Neural crest cell (in vitro differentiated cells): ENCODE data around the gene TUBGCP3. TPM values are rescaled to one million over a fixed set of nuclear protein-coding genes. Genes with fewer than 3 reads are reported as not detected.

Source experiments
- DNase-seq: peaks from one replicate; pipeline ENCODE4 v3.0.0; 2021; ENCODE audit warnings: low read depth, mixed read lengths, low spot score
- H3K27ac Mint-ChIP-seq: one replicate; pipeline ENCODE4 v1.8.0; 2021; ENCODE audit warnings: mild to moderate bottlenecking, mixed read lengths; ENCODE audit not compliant: unreplicated experiment
- H3K27me3 Mint-ChIP-seq: 2 replicates; pipeline ENCODE4 v1.8.0; 2021; ENCODE audit warnings: low read depth, mild to moderate bottlenecking, mixed read lengths
- H3K36me3 Mint-ChIP-seq: 2 replicates; pipeline ENCODE4 v1.8.0; 2021; ENCODE audit warnings: low read depth, mild to moderate bottlenecking, mixed read lengths
- H3K4me1 Mint-ChIP-seq: 2 replicates; pipeline ENCODE4 v1.8.0; 2021; ENCODE audit warnings: mixed read lengths
- H3K4me3 Mint-ChIP-seq: one replicate; pipeline ENCODE4 v1.8.0; 2021; ENCODE audit warnings: mild to moderate bottlenecking, mixed read lengths
- H3K9me3 Mint-ChIP-seq: 2 replicates; pipeline ENCODE4 v1.8.0; 2021; ENCODE audit warnings: mixed read lengths
- CTCF ChIP-seq: fragments of 200-600 bp; sonication (generic); conservative IDR thresholded peaks from 2 replicates; pipeline ENCODE4 v1.5.0; 2021; ENCODE audit warnings: antibody characterized with exemption, mild to moderate bottlenecking
- total RNA-seq: library from RNA; stranded (reverse); gene quantifications from 2 replicates; pipeline ENCODE4 v1.2.1, GENCODE V29; 2021

Gene TUBGCP3
- total RNA-seq, 1 donor from 2014 or later: 43.9 TPM

DNA sequence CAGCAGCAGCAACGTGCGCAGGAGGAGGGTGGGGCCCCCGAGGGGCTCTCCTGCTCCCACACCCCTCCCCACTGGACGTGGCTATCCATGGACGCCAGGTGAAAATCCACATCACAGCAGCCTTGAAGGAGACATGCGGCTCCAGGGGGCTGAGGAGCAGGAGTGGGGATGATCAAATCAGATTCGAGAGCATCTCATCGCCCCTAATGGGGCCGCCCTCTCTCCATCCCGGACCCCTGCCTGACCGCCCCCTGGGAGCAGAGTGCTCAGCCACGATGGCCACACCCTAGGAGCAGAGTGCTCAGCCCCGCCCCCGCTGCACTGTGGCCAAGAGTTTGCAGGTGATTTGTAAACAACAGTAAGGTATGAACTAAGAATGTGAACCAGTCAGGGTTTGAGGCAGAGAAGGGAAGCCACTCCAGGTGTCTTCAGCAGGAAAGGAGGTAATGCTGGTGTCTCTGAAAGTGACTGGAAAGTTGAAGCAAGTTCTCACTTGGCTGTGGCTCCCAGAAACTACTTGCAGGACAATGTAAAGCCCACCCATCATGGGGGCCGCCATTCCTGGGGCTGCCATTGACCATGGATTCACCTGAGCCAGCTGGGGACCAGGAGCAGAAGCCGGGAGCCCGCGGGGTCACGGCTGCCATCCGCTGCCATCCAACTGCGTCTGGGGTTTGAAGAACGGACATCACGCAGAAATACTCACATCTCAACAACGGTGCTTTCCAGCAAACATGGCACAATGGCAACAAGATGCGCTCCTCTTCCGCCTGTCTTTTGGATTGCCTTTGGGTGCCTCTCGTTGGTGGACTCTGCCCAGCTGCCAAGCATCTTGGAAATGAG is 140.0 kb downstream of the TUBGCP3 start:
- Mint-ChIP-seq H3K27me3 (peaks cover 4% of the 10 kb centered on the region), H3K4me1 (peaks cover 23% of the 10 kb centered on the region), H3K4me3 (no peak overlapping the region), H3K27ac (no peak overlapping the region), H3K9me3 (no peaks in the 10 kb centered on the region), H3K36me3 (no peaks in the 10 kb centered on the region)
- DNase-seq: no peak
- TF ChIP-seq CTCF: no peak

- TF ChIP-seq CTCF: no peak
- DNase-seq: no peak
- no peaks in the 10 kb centered on the region for H3K9me3 Mint-ChIP-seq
These were observed 140.6 kb downstream of the TUBGCP3 start for GRCh38 chr13:112447306-112447705.

DNA sequence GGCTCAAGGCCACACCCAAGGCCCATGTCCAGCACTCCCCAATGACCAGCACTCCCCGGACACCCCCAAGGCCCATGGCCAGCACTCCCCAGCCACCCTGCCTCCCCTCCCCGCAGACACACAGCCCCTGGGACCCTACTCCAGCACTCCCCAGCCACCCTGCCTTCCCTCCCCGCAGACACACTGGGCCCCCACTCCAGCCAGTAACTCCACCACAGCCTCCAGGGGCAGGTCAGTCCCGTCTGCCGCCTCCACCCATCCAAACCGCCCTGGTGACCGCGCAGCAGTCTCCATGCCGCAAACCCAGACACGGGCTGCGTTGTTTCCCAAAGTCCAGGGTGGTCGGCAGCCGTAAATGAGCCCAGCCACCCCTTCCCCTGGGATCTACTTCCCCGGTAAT is 141.1 kb downstream of the TUBGCP3 start:
- Mint-ChIP-seq H3K27ac (no peak overlapping the region), H3K4me1 (peaks cover 24% of the 10 kb centered on the region), H3K4me3 (no peak overlapping the region), H3K36me3 (no peaks in the 10 kb centered on the region), H3K9me3 (no peaks in the 10 kb centered on the region), H3K27me3 (peaks cover 4% of the 10 kb centered on the region)
- no peak for TF ChIP-seq CTCF
- no peak for DNase-seq

More at GRCh38 chr13:112447306-112447705, 140.6 kb downstream of the TUBGCP3 start:
- Mint-ChIP-seq H3K4me1 (peaks cover 24% of the 10 kb centered on the region), H3K4me3 (no peak overlapping the region), H3K36me3 (no peaks in the 10 kb centered on the region), H3K27ac (no peak overlapping the region), H3K27me3 (peaks cover 4% of the 10 kb centered on the region)

- no peak for DNase-seq
- Mint-ChIP-seq H3K36me3 (no peaks in the 10 kb centered on the region), H3K9me3 (no peaks in the 10 kb centered on the region), H3K4me1 (peaks cover 24% of the 10 kb centered on the region), H3K4me3 (no peak overlapping the region), H3K27me3 (peaks cover 4% of the 10 kb centered on the region), H3K27ac (no peak overlapping the region)
- no peak for TF ChIP-seq CTCF
These were observed 141.5 kb downstream of the TUBGCP3 start for GRCh38 chr13:112446347-112446861.

DNA sequence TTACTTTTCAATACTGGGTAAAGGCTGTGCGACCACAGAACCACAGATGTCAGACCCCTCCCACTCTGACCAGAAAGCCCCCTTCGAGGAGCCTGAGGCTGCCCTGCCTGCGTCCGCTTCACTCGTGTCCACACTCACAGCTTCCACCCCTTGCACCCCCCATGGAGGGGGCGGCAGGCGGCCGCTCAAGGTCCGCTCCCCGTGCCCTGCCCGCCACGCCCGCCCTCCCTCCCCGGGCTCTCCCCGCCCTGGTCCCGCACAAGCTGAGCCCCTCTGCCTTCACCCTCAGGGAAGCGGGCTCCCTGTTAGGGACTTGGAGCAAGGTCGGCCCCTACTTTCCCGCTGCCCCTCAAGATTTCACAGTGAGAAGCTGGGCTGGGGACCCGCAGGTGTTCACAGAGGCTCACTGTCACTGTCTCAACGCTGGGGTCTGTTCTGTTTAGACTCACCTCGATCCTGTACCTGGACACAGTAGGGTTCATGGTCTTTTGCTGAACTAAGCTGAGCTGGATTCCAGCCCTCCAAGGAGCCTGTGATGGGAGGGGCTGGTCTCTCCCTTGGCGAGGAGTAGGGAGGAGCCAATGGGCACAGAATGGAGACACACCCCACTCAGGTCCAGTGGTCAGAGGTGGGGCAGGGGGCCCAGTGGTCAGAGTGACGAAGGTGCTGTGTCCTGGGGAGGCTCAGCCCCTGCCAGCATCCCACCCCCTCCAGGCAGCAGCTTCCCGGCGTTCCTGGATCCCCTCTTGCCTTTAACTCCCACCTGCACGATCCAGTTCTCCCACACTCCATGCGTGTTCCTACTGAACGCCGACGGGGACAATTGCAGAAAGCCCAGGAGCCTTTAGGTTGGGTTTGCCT is 142.3 kb downstream of the TUBGCP3 start:
- no peak for TF ChIP-seq CTCF
- Mint-ChIP-seq H3K36me3 (no peaks in the 10 kb centered on the region), H3K4me3 (no peak overlapping the region), H3K9me3 (no peaks in the 10 kb centered on the region), H3K27ac (no peak overlapping the region), H3K27me3 (peaks cover 4% of the 10 kb centered on the region), H3K4me1 (peaks cover 17% of the 10 kb centered on the region)
- no peak for DNase-seq
